HepG2 (cell line): ENCODE measurements around the gene CHCHD6.

Experiments
- CTCF ChIP-seq: sonication (generic); formaldehyde crosslinking; IDR thresholded peaks from 2 replicates; pipeline ENCODE4 v1.5.0; 2020; ENCODE audit warnings: mild to moderate bottlenecking, missing genetic modification reagents, moderate library complexity
- ESRRA ChIP-seq: sonication (generic); formaldehyde crosslinking; IDR thresholded peaks from 2 replicates; pipeline ENCODE4 v1.5.1; 2020; ENCODE audit warnings: mild to moderate bottlenecking, low read depth, missing genetic modification reagents
- FOXK2 ChIP-seq: fragments of 450-650 bp; IDR thresholded peaks from 2 replicates; pipeline ENCODE4 v1.6.1; 2016
- KLF13 ChIP-seq: sonication (generic); formaldehyde crosslinking; IDR thresholded peaks from 2 replicates; pipeline ENCODE4 v1.4.0; 2020; ENCODE audit warnings: mild to moderate bottlenecking, missing genetic modification reagents
- MXI1 ChIP-seq: IDR thresholded peaks from 3 replicates; pipeline ENCODE4 v1.6.1; 2012; ENCODE audit warnings: low read depth, low read length, inconsistent platforms, borderline replicate concordance
- RAD51 ChIP-seq: fragments of 450-650 bp; IDR thresholded peaks from 2 replicates; pipeline ENCODE4 v1.6.1; 2016; ENCODE audit warnings: borderline replicate concordance
- RFXAP ChIP-seq: sonication (generic); formaldehyde crosslinking; IDR thresholded peaks from 2 replicates; pipeline ENCODE4 v1.4.0; 2020; ENCODE audit warnings: missing genetic modification reagents, borderline replicate concordance
- YEATS2 ChIP-seq: sonication (generic); formaldehyde crosslinking; IDR thresholded peaks from 2 replicates; pipeline ENCODE4 v1.4.0; 2020; ENCODE audit warnings: missing genetic modification reagents, borderline replicate concordance

GRCh38 chr3:126873416-126873815 lies 169.4 kb downstream of the CHCHD6 start:
- TF ChIP-seq YEATS2 (CRISPR knock-in tag), result no peak
- no peak for TF ChIP-seq MXI1
- TF ChIP-seq FOXK2, result no peak
- no peak for TF ChIP-seq CTCF
- TF ChIP-seq RAD51, result no peak
- TF ChIP-seq ESRRA (CRISPR knock-in tag), result no peak
- TF ChIP-seq KLF13 (CRISPR knock-in tag), result no peak
- no peak for TF ChIP-seq RFXAP (CRISPR knock-in tag)
